NCI-H69 (cell line): Measurements from ENCODE around the gene MMP17.

Experiments
- DNase-seq: peaks from one replicate; lab custom pipeline; 2025; lab: John Stamatoyannopoulos, UW

MMP17 gene

GRCh38 chr12:131850856-131851559, 22.8 kb downstream of the MMP17 start:
- DNase-seq, result peak; percentile 58

GRCh38 chr12:131851741-131852550, 23.8 kb downstream of the MMP17 start:
- DNase-seq, result no peak

GRCh38 chr12:131852551-131853299, 24.5 kb downstream of the MMP17 start:
- DNase-seq, result no peak

GRCh38 chr12:131853832-131854797, 25.9 kb downstream of the MMP17 start:
- DNase-seq, result no peak

- no peak for DNase-seq
These were observed 26.8 kb downstream of the MMP17 start for GRCh38 chr12:131854861-131855476.

GRCh38 chr12:131855521-131856142, 27.4 kb downstream of the MMP17 start:
- peak; percentile 33 for DNase-seq

- no peak for DNase-seq
These were observed 28.3 kb downstream of the MMP17 start for GRCh38 chr12:131856366-131857097.

GRCh38 chr12:131857908-131858850, 30.0 kb downstream of the MMP17 start:
- no peak for DNase-seq

GRCh38 chr12:131860472-131861260, 32.5 kb downstream of the MMP17 start:
- DNase-seq, result peak; percentile 92

- no peak for DNase-seq
These were observed 33.3 kb downstream of the MMP17 start for GRCh38 chr12:131861261-131862083.

GRCh38 chr12:131862084-131862441, 33.9 kb downstream of the MMP17 start:
- DNase-seq, result no peak

- no peak for DNase-seq
These were observed 34.4 kb downstream of the MMP17 start for GRCh38 chr12:131862600-131862993.

- peak; percentile 16 for DNase-seq
These were observed 35.0 kb downstream of the MMP17 start for GRCh38 chr12:131862994-131863710.

- peak; percentile 54 for DNase-seq
These were observed 35.7 kb downstream of the MMP17 start for GRCh38 chr12:131863711-131864396.

GRCh38 chr12:131864469-131864868, 36.3 kb downstream of the MMP17 start:
- DNase-seq, result no peak
